GM23338 (cell line): ENCODE data around the gene IL1A. TPM values are rescaled to one million over a fixed set of nuclear protein-coding genes. Genes with fewer than 3 reads are reported as not detected.

Experiments used
- ATAC-seq: fragments of 200-7000 bp; cut with Tn5 transposase; 3 replicates; pipeline ENCODE4 v1.9.1; 2020
- DNase-seq: peaks from one replicate; pipeline ENCODE4 v3.0.0-alpha.2; 2015; ENCODE audit warnings: low spot score
- H2AFZ ChIP-seq: fragments of 200-600 bp; sonication (generic); 2 replicates; pipeline ENCODE4 v1.8.0; 2016; ENCODE audit warnings: antibody characterized with exemption, mild to moderate bottlenecking, moderate library complexity
- H3F3A ChIP-seq: fragments of 200-600 bp; sonication (generic); replicated peaks from 2 replicates; pipeline ENCODE4 v1.8.0; 2017; ENCODE audit warnings: antibody characterized with exemption, mixed run types, low read depth
- H3K27ac ChIP-seq: fragments of 200-600 bp; sonication (generic); 2 replicates; pipeline ENCODE4 v1.6.1; 2016; ENCODE audit warnings: low read depth
- H3K27me3 ChIP-seq: fragments of 200-600 bp; sonication (generic); 2 replicates; pipeline ENCODE4 v1.8.0; 2016; ENCODE audit warnings: mild to moderate bottlenecking, mixed run types, moderate library complexity; ENCODE audit not compliant: insufficient read depth
- H3K36me3 ChIP-seq: fragments of 200-600 bp; sonication (generic); 2 replicates; pipeline ENCODE4 v1.8.0; 2016; ENCODE audit warnings: mild to moderate bottlenecking; ENCODE audit not compliant: insufficient read depth
- H3K4me1 ChIP-seq: fragments of 200-600 bp; sonication (generic); 2 replicates; pipeline ENCODE4 v1.8.0; 2016; ENCODE audit warnings: mild to moderate bottlenecking, moderate library complexity; ENCODE audit not compliant: insufficient read depth
- H3K4me2 ChIP-seq: fragments of 200-600 bp; sonication (generic); 2 replicates; pipeline ENCODE4 v1.7.1; 2017; ENCODE audit warnings: mixed run types
- H3K4me3 ChIP-seq: fragments of 200-600 bp; sonication (generic); 2 replicates; pipeline ENCODE4 v1.6.1; 2016; ENCODE audit warnings: mixed run types
- H3K79me2 ChIP-seq: fragments of 200-600 bp; sonication (generic); replicated peaks from 2 replicates; pipeline ENCODE4 v1.8.0; 2017; ENCODE audit warnings: mild to moderate bottlenecking; ENCODE audit not compliant: insufficient read depth
- H3K9me2 ChIP-seq: fragments of 200-600 bp; sonication (generic); 2 replicates; pipeline ENCODE4 v1.8.0; 2017; ENCODE audit not compliant: insufficient read depth
- H4K20me1 ChIP-seq: fragments of 200-600 bp; sonication (generic); replicated peaks from 2 replicates; pipeline ENCODE4 v1.8.0; 2017; ENCODE audit warnings: mild to moderate bottlenecking; ENCODE audit not compliant: insufficient read depth
- H3K27ac Mint-ChIP-seq: 2 replicates; pipeline ENCODE4 v1.8.0; 2020; ENCODE audit warnings: inconsistent platforms, mild to moderate bottlenecking, moderate library complexity, mixed read lengths
- H3K27me3 Mint-ChIP-seq: 3 replicates; pipeline ENCODE4 v1.8.0; 2022; ENCODE audit warnings: low read depth, mild to moderate bottlenecking, moderate library complexity, mixed read lengths, inconsistent platforms; ENCODE audit not compliant: insufficient read depth, poor library complexity
- H3K36me3 Mint-ChIP-seq: 3 replicates; pipeline ENCODE4 v1.8.0; 2021; ENCODE audit warnings: low read depth, mild to moderate bottlenecking, inconsistent platforms, moderate library complexity, mixed read lengths
- H3K4me1 Mint-ChIP-seq: 3 replicates; pipeline ENCODE4 v1.8.0; 2020; ENCODE audit warnings: mild to moderate bottlenecking, inconsistent platforms, mixed read lengths
- H3K4me3 Mint-ChIP-seq: 3 replicates; pipeline ENCODE4 v1.8.0; 2021; ENCODE audit warnings: moderate library complexity, mild to moderate bottlenecking, inconsistent platforms, mixed read lengths
- H3K9me3 Mint-ChIP-seq: 3 replicates; pipeline ENCODE4 v1.8.0; 2020; ENCODE audit warnings: moderate library complexity, mild to moderate bottlenecking, inconsistent platforms, mixed read lengths
- CREB1 ChIP-seq: fragments of 250-450 bp; sonication (Bioruptor Pico); IDR thresholded peaks from 2 replicates; pipeline ENCODE4 v1.5.0; 2020; ENCODE audit warnings: low read depth, mild to moderate bottlenecking, moderate library complexity
- CTCF ChIP-seq, 2 experiments: fragments of 200-600 bp in 1 of 2; sonication (generic) in 1 of 2; conservative IDR thresholded peaks; 2 replicates each; pipeline versions ENCODE4 v1.5.1 to v1.6.1; 2016 to 2017; ENCODE audit warnings: antibody characterized with exemption in 2 of 2, low read depth in 2 of 2, mild to moderate bottlenecking in 2 of 2, moderate library complexity in 1 of 2
- ETS1 ChIP-seq: IDR thresholded peaks from 2 replicates; pipeline ENCODE4 v1.6.1; 2016; ENCODE audit warnings: antibody characterized with exemption
- EZH2 ChIP-seq: fragments of 200-600 bp; sonication (generic); IDR thresholded peaks from one replicate; pipeline ENCODE4 v1.8.0; 2017; ENCODE audit warnings: antibody characterized with exemption, mild to moderate bottlenecking, low read depth; ENCODE audit not compliant: unreplicated experiment
- JUNB ChIP-seq: IDR thresholded peaks from one replicate; pipeline ENCODE4 v1.6.1; 2016; ENCODE audit warnings: antibody characterized with exemption; ENCODE audit not compliant: unreplicated experiment
- NANOG ChIP-seq: IDR thresholded peaks from 2 replicates; pipeline ENCODE4 v1.6.1; 2016; ENCODE audit warnings: antibody characterized with exemption, borderline replicate concordance
- POLR2AphosphoS5 ChIP-seq: IDR thresholded peaks from 2 replicates; pipeline ENCODE4 v1.6.1; 2016; ENCODE audit warnings: antibody characterized with exemption, low read depth
- REST ChIP-seq: IDR thresholded peaks from one replicate; pipeline ENCODE4 v1.6.1; 2018; ENCODE audit warnings: antibody characterized with exemption; ENCODE audit not compliant: unreplicated experiment
- STAT1 ChIP-seq: IDR thresholded peaks from one replicate; pipeline ENCODE4 v1.6.1; 2016; ENCODE audit warnings: antibody characterized with exemption; ENCODE audit not compliant: unreplicated experiment
- ZNF114 ChIP-seq: fragments of 250-450 bp; sonication (Bioruptor Pico); IDR thresholded peaks from 2 replicates; pipeline ENCODE4 v1.5.0; 2020; ENCODE audit warnings: mild to moderate bottlenecking, moderate library complexity
- ZNF331 ChIP-seq: fragments of 250-450 bp; sonication (Bioruptor Pico); IDR thresholded peaks from 2 replicates; pipeline ENCODE4 v1.5.0; 2020; ENCODE audit warnings: low read depth, mild to moderate bottlenecking, moderate library complexity
- polyA plus RNA-seq: library from polyadenylated mRNA; unstranded; fragments of >200 nt; fragmentation: Nextera tagmentation; extraction: Ambion mirVana; gene quantifications from 2 replicates; pipeline ENCODE4 v1.2.1, GENCODE V29; 2016
- total RNA-seq: library from RNA; depleted of rRNA; stranded (reverse); fragments of >200 nt; shearing (Covaris generic); gene quantifications from 2 replicates; pipeline ENCODE4 v1.2.3, GENCODE V29; 2014

Gene IL1A
- total and polyA plus RNA-seq, 2 experiments from 2014 or later, result 0.65 to 0.73 TPM

GRCh38 chr2:112751451-112752197 is 32.7 kb downstream of the IL1A start (continued):
- TF ChIP-seq CREB1 (CRISPR knock-in tag) (no peak), CTCF (conservative IDR thresholded peaks at IDR 0.05; ENCODE audit: low read depth in 2 of 2) (no peak), POLR2AphosphoS5 (no peak), EZH2 (no peak), ETS1 (no peak), REST (no peak), ZNF114 (CRISPR knock-in tag) (no peak), NANOG (no peak), ZNF331 (CRISPR knock-in tag) (no peak), JUNB (no peak), STAT1 (no peak)

- Histone ChIP-seq H3K4me2 (no peak overlapping the region), H3K4me1 (no peaks in the 10 kb centered on the region), H4K20me1 (0 out of 2 replicates have a peak, but pooled peaks cover 2% of the 10 kb centered on the region), H3K27ac (no peak overlapping the region), H2AFZ (no peak overlapping the region), H3K27me3 (no peaks in the 10 kb centered on the region), H3K4me3 (no peak overlapping the region), H3F3A (no peaks in the 10 kb centered on the region), H3K36me3 (peaks cover 28% of the 10 kb centered on the region), H3K79me2 (no peaks in the 10 kb centered on the region; the same call in 1 of the 2 replicates), H3K9me2 (no peaks in the 10 kb centered on the region)
- Mint-ChIP-seq H3K4me1 (no peaks in the 10 kb centered on the region), H3K36me3 (peaks cover 32% of the 10 kb centered on the region), H3K27ac (no peak overlapping the region), H3K4me3 (no peak overlapping the region), H3K27me3 (no peaks in the 10 kb centered on the region), H3K9me3 (no peaks in the 10 kb centered on the region)
- DNase-seq, result no peak
- TF ChIP-seq ZNF331 (CRISPR knock-in tag) (no peak), JUNB (no peak), CTCF (conservative IDR thresholded peaks at IDR 0.05; ENCODE audit: low read depth in 2 of 2) (no peak), REST (no peak), CREB1 (CRISPR knock-in tag) (no peak), NANOG (no peak), POLR2AphosphoS5 (no peak)
- no peak for ATAC-seq
Observed at GRCh38 chr2:112750560-112750843, 33.8 kb downstream of the IL1A start.
